ENCODE results near the gene SOX8.

Gene SOX8

DNA sequence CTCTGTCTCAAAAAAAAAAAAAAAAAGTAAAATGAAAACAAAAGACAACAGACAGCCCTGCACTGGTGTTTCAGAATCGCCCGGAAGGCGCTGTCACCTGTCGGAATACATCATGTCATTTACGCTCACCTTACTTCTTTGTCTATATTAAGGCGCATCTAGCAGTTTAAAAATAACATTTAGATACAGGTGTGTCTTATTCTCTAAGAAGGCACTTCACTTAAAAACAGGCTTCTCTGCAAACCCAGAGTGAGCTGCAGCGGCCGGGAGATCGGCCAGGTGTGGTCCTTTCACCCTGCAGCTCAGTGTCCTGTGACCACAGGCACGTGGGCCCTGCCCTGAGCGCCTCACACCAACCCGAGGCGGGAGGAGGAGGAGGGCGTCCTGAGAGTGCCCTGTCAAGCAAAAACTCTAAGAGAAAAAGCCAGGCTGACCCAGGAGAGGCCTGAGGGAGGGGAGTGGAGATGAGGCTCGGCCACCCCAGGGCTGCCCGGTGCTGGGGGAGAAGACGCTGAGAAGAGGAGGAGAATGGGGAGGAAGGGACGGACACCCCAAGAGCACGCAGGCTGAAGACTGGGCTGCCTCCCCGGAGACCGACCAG lies 7.5 kb upstream of the SOX8 start:
- DNase-seq (ENCODE audit: low spot score) = peak; percentile 50

DNA sequence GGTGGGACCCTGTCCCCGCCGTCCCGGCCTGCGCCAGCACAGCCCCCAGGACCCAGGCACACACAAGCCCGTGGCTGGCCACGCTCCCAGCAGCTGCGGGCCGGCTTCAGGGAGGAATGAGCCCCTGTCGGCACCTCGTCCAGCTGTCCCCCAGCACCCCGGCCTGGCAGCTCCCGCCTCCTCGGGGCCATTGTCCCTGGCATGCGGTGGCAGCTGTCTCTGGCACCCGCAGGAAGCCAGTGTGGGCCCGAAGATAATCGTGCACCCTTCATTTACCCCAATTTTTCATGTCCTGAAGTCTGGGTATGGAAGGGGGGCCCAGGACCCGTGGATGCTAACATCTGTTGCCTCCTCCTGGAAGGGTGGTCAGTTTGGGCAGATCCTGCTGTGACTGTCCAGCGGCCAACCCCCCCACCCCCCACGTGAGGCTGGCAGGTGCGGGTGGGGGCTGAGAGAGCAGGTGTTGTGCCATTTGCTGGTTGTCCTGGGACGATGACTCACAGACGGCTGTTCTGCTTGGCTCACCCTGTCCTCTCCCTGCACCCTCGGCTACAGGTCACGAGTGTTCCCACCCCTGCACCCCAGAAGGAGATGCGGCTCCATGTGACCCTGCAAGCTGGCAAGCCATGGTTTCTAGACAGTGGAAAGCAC lies 6.8 kb upstream of the SOX8 start:
- peak; percentile 55 for DNase-seq (ENCODE audit: low spot score)

- no peak for DNase-seq (ENCODE audit: low spot score)
Measured at GRCh38 chr16:975291-975690, 6.3 kb upstream of the SOX8 start.

GRCh38 chr16:976389-976931 lies 5.1 kb upstream of the SOX8 start:
- no peak for DNase-seq (ENCODE audit: low spot score)

DNA sequence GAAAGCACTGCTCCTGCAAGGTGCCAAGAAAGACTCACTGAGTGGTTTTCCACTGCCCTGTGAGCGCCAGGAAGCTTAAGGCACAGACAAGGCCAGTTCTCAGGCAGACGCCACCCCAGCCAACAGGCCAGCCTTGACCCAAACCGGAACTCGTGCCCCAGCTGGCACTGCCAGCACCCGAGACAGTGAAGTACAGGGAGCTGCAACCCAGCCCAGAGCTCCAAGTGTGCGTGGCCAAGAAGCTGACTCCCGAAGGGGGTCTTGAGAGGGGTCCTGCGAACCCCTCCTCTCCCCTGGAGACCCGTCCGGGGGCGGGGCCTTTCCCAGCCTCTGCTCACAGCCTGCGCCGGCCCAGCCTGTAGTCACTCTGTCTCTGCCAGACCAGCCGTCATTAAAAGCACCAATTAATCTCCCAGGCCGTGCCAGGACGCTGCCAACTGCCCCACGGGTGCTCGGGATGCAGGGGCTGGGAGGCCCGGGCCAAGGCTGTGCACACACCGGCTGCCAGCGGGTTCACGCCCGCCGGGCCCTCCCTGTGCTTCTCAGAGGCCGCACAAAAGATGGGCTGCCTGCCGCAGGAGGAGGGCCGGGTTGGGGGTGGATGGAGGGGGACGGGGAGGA lies 4.4 kb upstream of the SOX8 start:
- no peak for DNase-seq (ENCODE audit: low spot score)

GRCh38 chr16:977896-978295 lies 3.7 kb upstream of the SOX8 start:
- DNase-seq (ENCODE audit: low spot score) = no peak

DNA sequence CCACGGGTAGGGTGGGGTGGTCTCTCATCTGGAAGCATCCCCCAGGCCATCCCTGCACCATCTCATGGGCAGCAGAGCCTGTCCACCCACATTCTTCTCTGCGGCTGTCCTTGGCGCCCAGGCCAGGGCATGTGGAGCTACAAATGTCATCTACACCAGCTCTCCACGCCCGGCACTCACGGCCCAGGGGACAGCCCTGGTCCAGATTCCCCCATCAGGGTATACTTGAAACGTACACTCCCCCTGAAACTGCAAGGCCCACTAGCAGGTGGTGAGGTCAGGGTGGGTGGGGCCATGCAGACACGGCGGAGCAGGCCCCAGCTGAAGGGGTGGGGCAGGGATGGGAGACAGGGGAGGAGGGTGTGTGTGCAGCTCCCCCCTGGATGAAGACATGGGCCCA lies 3.2 kb upstream of the SOX8 start:
- no peak for DNase-seq (ENCODE audit: low spot score)

DNA sequence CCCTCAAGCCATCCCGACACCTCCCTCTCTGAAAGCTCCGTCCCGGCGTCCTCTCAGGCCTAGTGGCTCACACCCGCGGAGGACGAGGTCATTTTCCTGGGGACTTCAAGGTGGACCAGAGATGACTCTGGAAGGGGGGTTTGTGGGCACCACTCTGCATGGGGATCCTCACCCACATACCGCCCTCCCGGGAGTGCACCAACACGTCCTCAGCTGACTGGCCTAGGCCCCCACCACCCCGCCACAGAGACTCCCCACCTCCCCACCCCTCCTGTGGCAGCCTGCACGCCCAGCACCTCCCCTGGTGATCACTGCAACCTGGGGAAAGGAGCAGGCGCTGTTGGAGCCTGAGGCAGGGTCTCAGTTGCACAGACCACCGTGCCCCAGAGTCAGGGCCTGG lies 2.4 kb upstream of the SOX8 start:
- DNase-seq (ENCODE audit: low spot score) = no peak

DNA sequence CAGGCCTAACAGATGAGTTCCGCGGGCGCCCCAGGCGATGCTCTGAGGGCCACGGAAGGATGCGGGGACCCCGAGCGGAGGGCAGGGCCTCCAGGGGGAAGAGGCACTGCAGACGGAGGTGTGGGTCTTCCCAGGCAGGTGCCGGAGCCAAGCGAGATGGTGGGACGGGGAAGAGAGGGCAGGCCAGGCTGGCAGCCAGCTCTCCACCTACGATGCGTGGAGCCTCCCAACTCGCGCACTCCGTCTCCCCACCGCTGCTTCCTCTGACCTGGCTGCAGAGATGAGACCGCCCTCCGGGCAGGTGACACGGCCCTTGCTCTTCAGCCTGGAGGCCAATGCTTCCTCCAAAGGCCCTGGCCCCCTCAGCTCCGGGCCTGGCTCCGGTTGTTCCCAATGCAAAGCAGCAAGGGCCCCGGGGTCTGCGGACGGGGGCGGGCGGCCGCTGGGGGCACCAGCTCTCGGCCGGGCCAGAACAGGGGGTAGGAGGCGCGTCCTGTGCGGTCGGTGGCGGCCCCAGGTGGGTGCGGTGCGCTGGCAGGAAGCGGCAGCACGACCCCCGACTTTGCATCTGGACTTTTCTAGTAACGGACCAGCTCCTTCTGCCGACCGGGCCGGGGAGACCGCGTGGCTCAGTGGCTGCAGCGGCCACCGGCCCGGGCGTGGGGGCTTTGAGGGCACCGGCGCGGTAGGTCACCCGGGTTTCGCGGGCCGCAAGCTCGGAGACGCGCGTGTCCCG lies 1.5 kb upstream of the SOX8 start:
- no peak for DNase-seq (ENCODE audit: low spot score)

GRCh38 chr16:980595-980854 lies 1.0 kb upstream of the SOX8 start:
- DNase-seq (ENCODE audit: low spot score) = no peak

- no peak for DNase-seq (ENCODE audit: low spot score)
Measured at GRCh38 chr16:982145-983043, 824 bp downstream of the SOX8 start.

- no peak for DNase-seq (ENCODE audit: low spot score)
Measured at GRCh38 chr16:983044-984030, 1.8 kb downstream of the SOX8 start.

GRCh38 chr16:984121-984694 lies 2.6 kb downstream of the SOX8 start:
- no peak for DNase-seq (ENCODE audit: low spot score)

DNA sequence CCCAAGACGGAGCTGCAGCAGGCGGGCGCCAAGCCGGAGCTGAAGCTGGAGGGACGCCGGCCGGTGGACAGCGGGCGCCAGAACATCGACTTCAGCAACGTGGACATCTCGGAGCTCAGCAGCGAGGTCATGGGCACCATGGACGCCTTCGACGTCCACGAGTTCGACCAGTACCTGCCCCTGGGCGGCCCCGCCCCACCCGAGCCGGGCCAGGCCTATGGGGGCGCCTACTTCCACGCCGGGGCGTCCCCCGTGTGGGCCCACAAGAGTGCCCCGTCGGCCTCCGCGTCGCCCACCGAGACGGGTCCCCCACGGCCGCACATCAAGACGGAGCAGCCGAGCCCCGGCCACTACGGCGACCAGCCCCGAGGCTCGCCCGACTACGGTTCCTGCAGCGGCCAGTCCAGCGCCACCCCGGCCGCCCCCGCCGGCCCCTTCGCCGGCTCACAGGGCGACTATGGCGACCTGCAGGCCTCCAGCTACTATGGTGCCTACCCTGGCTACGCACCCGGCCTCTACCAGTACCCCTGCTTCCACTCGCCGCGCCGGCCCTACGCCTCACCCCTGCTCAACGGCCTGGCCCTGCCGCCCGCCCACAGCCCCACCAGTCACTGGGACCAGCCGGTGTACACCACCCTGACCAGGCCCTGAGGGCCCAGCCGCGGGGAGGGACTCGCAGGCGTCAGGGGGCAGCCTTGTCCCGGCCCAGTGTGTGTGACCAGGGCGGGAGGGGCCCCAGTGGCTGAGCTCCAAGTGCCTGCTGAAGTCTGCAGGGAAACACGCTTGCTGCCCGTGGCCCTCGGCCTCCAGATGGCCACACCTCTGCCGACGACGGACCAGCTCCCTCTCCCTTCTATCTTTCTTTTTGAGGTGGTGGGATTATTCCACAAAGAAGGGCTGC lies 3.4 kb downstream of the SOX8 start:
- DNase-seq (ENCODE audit: low spot score) = no peak

DNA sequence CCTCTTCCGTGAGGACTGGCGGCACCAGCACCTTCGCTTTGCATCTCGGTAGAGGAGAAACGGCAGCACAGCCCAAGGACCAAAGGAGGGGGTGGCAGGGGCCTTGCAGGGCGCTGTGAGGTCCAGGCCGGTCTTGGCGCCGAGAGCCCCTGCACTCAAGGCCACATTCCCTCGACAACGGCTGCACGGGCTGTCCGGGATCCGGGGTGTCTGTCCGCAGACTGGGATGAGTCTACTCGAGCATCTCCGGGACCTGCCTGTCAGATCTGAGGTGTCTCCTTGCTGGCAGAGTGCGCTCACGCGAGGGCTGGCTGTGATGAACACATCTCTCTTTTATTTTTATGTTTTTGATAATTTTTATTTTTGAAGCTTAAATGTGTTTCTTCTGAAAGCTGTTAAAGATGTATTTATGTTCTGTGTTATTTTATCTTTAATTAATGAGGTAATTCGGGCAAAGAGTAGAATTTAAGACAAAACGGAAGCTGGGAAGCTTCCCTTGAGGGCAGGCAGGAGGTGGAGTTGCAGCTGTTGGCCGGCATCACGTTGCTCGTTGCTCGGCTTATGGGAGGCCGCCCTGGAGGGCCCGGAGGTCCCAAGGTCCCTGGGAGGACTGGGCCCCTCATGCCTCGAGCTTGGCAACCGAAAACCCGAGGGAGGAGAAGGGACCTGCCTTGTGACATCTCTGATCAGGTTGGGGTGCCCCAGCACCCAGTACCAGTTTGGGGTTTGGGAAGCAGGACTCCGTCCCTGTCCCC lies 4.3 kb downstream of the SOX8 start:
- no peak for DNase-seq (ENCODE audit: low spot score)

- DNase-seq (ENCODE audit: low spot score) = peak; percentile 9
Measured at GRCh38 chr16:986411-986810, 4.8 kb downstream of the SOX8 start.

- DNase-seq (ENCODE audit: low spot score) = no peak
Measured at GRCh38 chr16:986925-987582, 5.5 kb downstream of the SOX8 start.

DNA sequence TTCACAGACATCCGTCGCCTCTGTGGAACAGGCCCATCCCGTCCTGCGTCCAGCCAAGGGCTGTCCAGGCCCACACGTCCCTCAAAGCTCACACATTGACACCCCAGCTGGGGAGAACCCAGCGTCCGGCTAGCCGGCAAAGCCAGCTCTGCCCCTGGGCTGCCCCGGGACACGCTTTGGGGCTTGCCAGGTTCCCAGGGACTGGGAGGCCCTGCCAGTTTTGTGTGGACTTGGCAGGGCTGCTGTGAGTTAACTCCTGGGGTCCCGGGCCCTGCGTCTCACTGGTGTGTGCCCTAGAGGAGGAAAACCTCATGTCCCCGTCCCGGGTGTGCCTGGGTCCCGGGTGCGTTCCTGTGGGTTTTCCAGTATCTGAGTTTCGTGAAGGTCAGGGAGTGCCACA lies 6.3 kb downstream of the SOX8 start:
- DNase-seq (ENCODE audit: low spot score) = no peak

Data from kidney tubule cell (primary cell).